HPDE6-E6E7 (cell line): ENCODE measurements around the gene PREP.

Source experiments
- DNase-seq: peaks from one replicate; pipeline ENCODE4 v3.0.0; 2011; ENCODE audit warnings: missing footprints; ENCODE audit errors: extremely low spot score

Gene PREP

GRCh38 chr6:105397987-105398386, 4.9 kb downstream of the PREP start:
- no peak for DNase-seq

GRCh38 chr6:105391705-105392104, 11.2 kb downstream of the PREP start:
- DNase-seq = no peak

GRCh38 chr6:105389543-105389942, 13.3 kb downstream of the PREP start:
- no peak for DNase-seq

- no peak for DNase-seq
These were observed 14.5 kb downstream of the PREP start for GRCh38 chr6:105388392-105388791.

GRCh38 chr6:105384004-105384403, 18.9 kb downstream of the PREP start:
- no peak for DNase-seq

GRCh38 chr6:105382958-105383357, 19.9 kb downstream of the PREP start:
- DNase-seq = no peak

- DNase-seq = no peak
These were observed 20.4 kb downstream of the PREP start for GRCh38 chr6:105382496-105382895.

- DNase-seq = no peak
These were observed 22.2 kb downstream of the PREP start for GRCh38 chr6:105380634-105381033.

GRCh38 chr6:105375797-105376196, 27.1 kb downstream of the PREP start:
- DNase-seq = no peak

- peak; percentile 55 for DNase-seq
These were observed 28.9 kb downstream of the PREP start for GRCh38 chr6:105374010-105374420.

GRCh38 chr6:105373481-105373880, 29.4 kb downstream of the PREP start:
- DNase-seq = no peak

- peak; percentile 84 for DNase-seq
These were observed 30.1 kb downstream of the PREP start for GRCh38 chr6:105372849-105373182.

- no peak for DNase-seq
These were observed 30.6 kb downstream of the PREP start for GRCh38 chr6:105372142-105372848.

- DNase-seq = no peak
These were observed 32.5 kb downstream of the PREP start for GRCh38 chr6:105370351-105370750.

GRCh38 chr6:105369145-105369544, 33.7 kb downstream of the PREP start:
- no peak for DNase-seq

GRCh38 chr6:105364243-105364642, 38.6 kb downstream of the PREP start:
- peak; percentile 66 for DNase-seq

- DNase-seq = no peak
These were observed 39.7 kb downstream of the PREP start for GRCh38 chr6:105363100-105363754.

- peak; percentile 60 for DNase-seq
These were observed 43.2 kb downstream of the PREP start for GRCh38 chr6:105359419-105360370.

- DNase-seq = no peak
These were observed 45.7 kb downstream of the PREP start for GRCh38 chr6:105357165-105357564.

GRCh38 chr6:105352037-105352617, 50.8 kb downstream of the PREP start:
- no peak for DNase-seq

- DNase-seq = no peak
These were observed 54.0 kb downstream of the PREP start for GRCh38 chr6:105348897-105349296.

- peak; percentile 42 for DNase-seq
These were observed 56.8 kb downstream of the PREP start for GRCh38 chr6:105346052-105346451.
